ENCODE measurements around the gene TMEM52. TPM values are rescaled to one million over a fixed set of nuclear protein-coding genes. Genes with fewer than 3 reads are reported as not detected.

TMEM52 gene
- total RNA-seq, 2 experiments from 2014 or later: 1.7 to 2.5 TPM

DNA sequence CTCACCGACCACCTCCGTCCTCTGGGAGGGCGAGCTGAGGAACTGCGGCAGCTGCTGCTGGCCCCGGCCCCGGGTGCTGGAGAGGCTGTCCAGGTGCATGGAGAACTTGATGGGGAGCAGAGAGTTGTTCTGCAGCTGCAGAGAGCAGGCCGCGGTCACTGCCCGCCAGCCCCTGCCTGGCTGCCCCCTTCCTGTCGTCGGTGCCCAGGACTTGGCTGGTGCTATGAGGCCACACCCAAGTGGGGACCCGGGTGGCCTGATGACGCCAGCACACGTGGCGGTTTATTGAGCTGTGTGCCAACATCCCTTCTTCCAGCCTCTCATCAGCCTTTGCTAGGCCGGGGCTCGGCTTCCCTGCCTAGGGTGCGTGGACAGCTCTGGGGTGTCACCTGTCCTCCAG, 5.3 kb upstream of the TMEM52 start:
- ChIA-PET CTCF (ENCODE audit: unreplicated experiment) (interaction anchor here (0.6 kb wide), 1 partner anchor 200 kb away, joined by 3 read pairs; no protein-coding TSS in a partner anchor), POLR2A (no interaction called here)
- Histone ChIP-seq H3K9me2 (ENCODE audit: insufficient read depth, low read length) (no peaks in the 10 kb centered on the region), H3K4me1 (ENCODE audit: insufficient read depth, low read length, poor library complexity, severe bottlenecking) (peaks cover 5% of the 10 kb centered on the region), H4K20me1 (ENCODE audit: insufficient read depth, low read length) (no peaks in the 10 kb centered on the region), H3K79me2 (ENCODE audit: insufficient read depth, low read depth, low read length) (no peaks in the 10 kb centered on the region), H3K4me2 (ENCODE audit: low read length) (no peak overlapping the region), H3K9me3 (ENCODE audit: low read length) (no peaks in the 10 kb centered on the region), H3K27ac (ENCODE audit: low read depth, low read length, poor library complexity, severe bottlenecking) (no peak overlapping the region), H2AFZ (ENCODE audit: low read length) (no peak overlapping the region), H3K36me3 (ENCODE audit: insufficient read depth, low read length) (no peaks in the 10 kb centered on the region), H3K4me3 (ENCODE audit: low read depth, low read length, poor library complexity, severe bottlenecking) (no peak overlapping the region)
- TF ChIP-seq, protein P1, sequence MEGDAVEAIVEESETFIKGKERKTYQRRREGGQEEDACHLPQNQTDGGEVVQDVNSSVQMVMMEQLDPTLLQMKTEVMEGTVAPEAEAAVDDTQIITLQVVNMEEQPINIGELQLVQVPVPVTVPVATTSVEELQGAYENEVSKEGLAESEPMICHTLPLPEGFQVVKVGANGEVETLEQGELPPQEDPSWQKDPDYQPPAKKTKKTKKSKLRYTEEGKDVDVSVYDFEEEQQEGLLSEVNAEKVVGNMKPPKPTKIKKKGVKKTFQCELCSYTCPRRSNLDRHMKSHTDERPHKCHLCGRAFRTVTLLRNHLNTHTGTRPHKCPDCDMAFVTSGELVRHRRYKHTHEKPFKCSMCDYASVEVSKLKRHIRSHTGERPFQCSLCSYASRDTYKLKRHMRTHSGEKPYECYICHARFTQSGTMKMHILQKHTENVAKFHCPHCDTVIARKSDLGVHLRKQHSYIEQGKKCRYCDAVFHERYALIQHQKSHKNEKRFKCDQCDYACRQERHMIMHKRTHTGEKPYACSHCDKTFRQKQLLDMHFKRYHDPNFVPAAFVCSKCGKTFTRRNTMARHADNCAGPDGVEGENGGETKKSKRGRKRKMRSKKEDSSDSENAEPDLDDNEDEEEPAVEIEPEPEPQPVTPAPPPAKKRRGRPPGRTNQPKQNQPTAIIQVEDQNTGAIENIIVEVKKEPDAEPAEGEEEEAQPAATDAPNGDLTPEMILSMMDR (conservative IDR thresholded peaks at IDR 0.05; ENCODE audit: low read length): no peak
- no peak for TF ChIP-seq EZH2phosphoT487 (IDR thresholded peaks at IDR 0.05; ENCODE audit: borderline replicate concordance, low read depth, low read length)
- intact Hi-C loops (cut with micrococcal nuclease; ENCODE audit: unreplicated experiment): no loop called here
- DNase-seq (ENCODE audit: low spot score): no peak
- no TSS peak for BruUV-seq (replicated peaks)

DNA sequence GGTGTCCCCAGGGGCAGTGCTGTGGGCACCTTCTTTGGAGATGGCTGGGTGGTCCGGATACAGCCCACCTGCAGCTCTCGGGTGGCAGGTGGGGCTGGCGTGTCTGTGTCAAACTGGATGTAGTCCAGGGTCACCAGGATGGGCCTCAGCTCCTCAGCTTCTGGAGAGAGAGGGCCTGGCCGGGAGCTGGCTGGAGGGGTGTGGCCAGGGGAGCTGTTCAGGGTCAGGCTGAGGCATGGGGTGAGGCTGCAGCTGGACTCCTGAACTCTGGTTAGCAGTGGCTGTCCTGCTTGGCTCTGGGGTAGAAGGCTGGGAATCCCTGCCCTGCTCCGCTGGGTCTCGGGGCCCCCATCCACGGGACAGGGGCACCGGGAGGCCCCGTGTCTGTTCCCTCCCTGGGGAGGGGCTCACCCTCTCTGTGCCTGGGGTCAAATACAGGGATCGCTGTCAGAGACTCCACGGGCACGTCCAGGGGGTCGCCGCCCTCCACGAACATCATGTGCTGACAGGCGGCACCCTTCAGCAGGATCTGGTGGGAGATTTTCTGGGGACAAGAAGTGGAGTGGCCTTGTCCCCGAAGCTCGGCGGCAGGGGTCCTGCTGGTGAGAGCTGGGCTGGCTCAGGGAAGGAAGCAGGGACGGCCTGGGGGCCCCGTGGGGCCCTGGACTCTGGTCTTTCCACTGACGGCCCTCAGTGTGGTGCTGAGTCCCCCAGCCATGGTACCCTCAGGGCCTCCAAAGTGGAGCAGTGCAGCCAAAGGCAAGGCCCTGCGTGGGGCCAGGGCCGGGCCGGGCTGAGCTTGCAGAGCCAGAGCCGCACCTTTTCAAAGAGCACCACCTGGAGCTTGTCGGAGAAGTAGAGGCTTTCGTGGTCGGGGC, 4.1 kb upstream of the TMEM52 start:
- Histone ChIP-seq H3K4me3 (ENCODE audit: low read depth, low read length, poor library complexity, severe bottlenecking) (no peak overlapping the region), H2AFZ (ENCODE audit: low read length) (no peak overlapping the region), H3K27ac (ENCODE audit: low read depth, low read length, poor library complexity, severe bottlenecking) (no peak overlapping the region), H3K4me2 (ENCODE audit: low read length) (no peak overlapping the region), H3K9me3 (ENCODE audit: low read length) (no peaks in the 10 kb centered on the region), H3K4me1 (ENCODE audit: insufficient read depth, low read length, poor library complexity, severe bottlenecking) (peaks cover 12% of the 10 kb centered on the region), H4K20me1 (ENCODE audit: insufficient read depth, low read length) (no peaks in the 10 kb centered on the region), H3K9me2 (ENCODE audit: insufficient read depth, low read length) (no peaks in the 10 kb centered on the region), H3K79me2 (ENCODE audit: insufficient read depth, low read depth, low read length) (no peaks in the 10 kb centered on the region), H3K36me3 (ENCODE audit: insufficient read depth, low read length) (no peaks in the 10 kb centered on the region)
- intact Hi-C loops (cut with micrococcal nuclease; ENCODE audit: unreplicated experiment): no loop called here
- ChIA-PET CTCF (ENCODE audit: unreplicated experiment) (no interaction called here), POLR2A (no interaction called here)
- TF ChIP-seq EZH2phosphoT487 (IDR thresholded peaks at IDR 0.05; ENCODE audit: borderline replicate concordance, low read depth, low read length): no peak
- TF ChIP-seq, protein P1 (conservative IDR thresholded peaks at IDR 0.05; ENCODE audit: low read length): no peak
- no TSS peak for BruUV-seq (replicated peaks)
- no peak for DNase-seq (ENCODE audit: low spot score)

- Histone ChIP-seq H3K9me3 (ENCODE audit: low read length) (no peaks in the 10 kb centered on the region), H3K4me1 (ENCODE audit: insufficient read depth, low read length, poor library complexity, severe bottlenecking) (peaks cover 12% of the 10 kb centered on the region), H3K4me2 (ENCODE audit: low read length) (no peak overlapping the region), H3K27ac (ENCODE audit: low read depth, low read length, poor library complexity, severe bottlenecking) (no peak overlapping the region), H4K20me1 (ENCODE audit: insufficient read depth, low read length) (no peaks in the 10 kb centered on the region), H2AFZ (ENCODE audit: low read length) (no peak overlapping the region), H3K36me3 (ENCODE audit: insufficient read depth, low read length) (no peaks in the 10 kb centered on the region), H3K79me2 (ENCODE audit: insufficient read depth, low read depth, low read length) (no peaks in the 10 kb centered on the region), H3K9me2 (ENCODE audit: insufficient read depth, low read length) (no peaks in the 10 kb centered on the region), H3K4me3 (ENCODE audit: low read depth, low read length, poor library complexity, severe bottlenecking) (no peak overlapping the region)
- CTCF ChIA-PET (ENCODE audit: unreplicated experiment): no interaction called here
- BruUV-seq (replicated peaks): no TSS peak
- DNase-seq (ENCODE audit: low spot score): no peak
- POLR2A ChIA-PET: no interaction called here
- TF ChIP-seq, protein P1 (conservative IDR thresholded peaks at IDR 0.05; ENCODE audit: low read length): no peak
- no peak for TF ChIP-seq EZH2phosphoT487 (IDR thresholded peaks at IDR 0.05; ENCODE audit: borderline replicate concordance, low read depth, low read length)
- intact Hi-C loops (cut with micrococcal nuclease; ENCODE audit: unreplicated experiment): no loop called here
These were observed 3.5 kb upstream of the TMEM52 start for GRCh38 chr1:1922702-1922955.
